Measurements from ENCODE around the gene SNTG2.
A peak's percentile ranks its signal among the peaks of the same experiment; 100 is the strongest.
"Not testable (repeated sequence)": the region's sequence is repeated elsewhere in the genome, so short reads cannot be mapped to it uniquely, and the experiment has no call there.

The SNTG2 gene

DNA sequence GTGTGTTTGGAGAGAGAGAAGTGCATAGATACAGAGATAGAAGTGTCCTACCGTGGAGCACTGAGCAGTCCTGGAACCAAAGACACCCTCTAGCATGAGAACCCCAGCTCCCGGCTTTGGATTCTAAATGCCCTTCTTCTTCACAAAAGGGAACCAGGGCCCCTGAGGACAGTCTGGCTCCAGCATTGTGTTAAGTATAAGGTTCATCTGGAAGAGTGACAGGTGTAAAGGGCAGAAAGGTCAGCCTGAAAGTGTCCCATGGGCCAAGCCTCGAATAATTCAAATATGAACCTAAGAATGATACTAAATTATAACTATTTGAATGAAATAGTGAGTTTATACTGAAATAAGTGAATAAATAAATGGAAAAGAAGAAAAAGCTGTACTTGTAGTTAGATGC, 109.7 kb downstream of the SNTG2 start:
- no peak for DNase-seq

DNA sequence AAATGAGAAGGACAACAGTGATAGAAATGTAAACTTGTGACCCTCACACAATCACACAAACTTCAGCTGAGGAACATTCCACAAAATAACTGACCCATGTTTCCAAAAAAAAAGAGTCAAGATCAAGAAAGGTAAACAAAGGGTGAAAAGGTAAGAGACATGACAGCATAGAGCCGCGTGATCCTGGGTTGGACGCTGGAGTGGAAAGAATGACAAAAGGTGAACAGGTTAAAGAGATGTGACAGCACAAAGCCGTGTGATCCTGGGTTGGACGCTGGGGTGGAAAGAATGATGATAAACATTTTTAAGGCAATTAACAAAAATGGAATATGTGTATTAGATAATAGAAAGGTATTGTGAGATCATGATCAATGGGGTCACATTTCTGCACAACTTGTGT, 110.3 kb downstream of the SNTG2 start:
- no peak for DNase-seq

GRCh38 chr2:1068241-1068640, 117.6 kb downstream of the SNTG2 start:
- no peak for DNase-seq

- DNase-seq = no peak
Measured at GRCh38 chr2:1068822-1069221, 118.2 kb downstream of the SNTG2 start.

- DNase-seq = no peak
Measured at GRCh38 chr2:1069847-1070246, 119.2 kb downstream of the SNTG2 start.

- no peak for DNase-seq
Measured at GRCh38 chr2:1070601-1071000, 120.0 kb downstream of the SNTG2 start.

DNA sequence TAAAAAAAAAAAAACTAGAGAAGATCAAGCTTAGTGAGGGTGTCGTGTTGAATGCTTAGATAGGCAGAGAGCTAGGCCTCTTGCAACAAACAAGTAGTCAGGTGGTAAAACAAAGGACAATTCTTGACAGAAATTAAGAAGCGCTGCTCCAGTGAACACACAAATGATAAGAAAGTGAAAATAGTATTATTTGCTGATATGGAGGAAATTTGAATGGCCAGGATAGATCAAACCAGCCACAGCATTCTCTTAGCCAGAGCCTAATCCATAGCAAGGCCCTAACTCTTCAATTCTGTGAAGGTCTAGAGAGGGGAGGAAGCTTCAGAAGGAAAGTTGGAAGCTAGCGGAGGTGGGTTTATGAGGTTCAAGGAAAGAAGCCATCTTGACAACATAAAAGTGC, 121.0 kb downstream of the SNTG2 start:
- no peak for DNase-seq

GRCh38 chr2:1072250-1072649, 121.6 kb downstream of the SNTG2 start:
- no peak for DNase-seq

DNA sequence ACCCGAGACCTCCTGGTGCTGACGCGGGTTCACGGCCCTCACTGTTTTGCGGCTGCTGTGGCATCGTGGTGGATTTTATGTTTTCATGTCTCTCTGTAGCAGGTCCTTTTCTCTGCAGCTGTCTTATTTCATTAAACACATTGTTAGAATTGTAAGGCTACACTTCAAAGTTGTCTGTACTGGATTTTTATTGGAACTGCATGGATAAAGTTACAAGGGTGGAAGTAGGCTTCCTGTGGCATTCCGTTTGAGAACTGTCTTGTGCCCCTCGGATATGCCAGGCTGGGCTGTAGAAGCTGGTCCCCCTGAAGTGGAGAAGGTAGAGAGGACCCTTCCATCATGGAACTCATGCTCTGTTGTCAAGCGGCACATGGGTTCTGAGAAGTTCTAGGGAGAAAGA, 127.3 kb downstream of the SNTG2 start:
- no peak for DNase-seq

- DNase-seq = no peak
Measured at GRCh38 chr2:1078326-1078725, 127.7 kb downstream of the SNTG2 start.

- DNase-seq = no peak
Measured at GRCh38 chr2:1079873-1080799, 129.5 kb downstream of the SNTG2 start.

- no peak for DNase-seq
Measured at GRCh38 chr2:1081451-1082225, 131.0 kb downstream of the SNTG2 start.

DNA sequence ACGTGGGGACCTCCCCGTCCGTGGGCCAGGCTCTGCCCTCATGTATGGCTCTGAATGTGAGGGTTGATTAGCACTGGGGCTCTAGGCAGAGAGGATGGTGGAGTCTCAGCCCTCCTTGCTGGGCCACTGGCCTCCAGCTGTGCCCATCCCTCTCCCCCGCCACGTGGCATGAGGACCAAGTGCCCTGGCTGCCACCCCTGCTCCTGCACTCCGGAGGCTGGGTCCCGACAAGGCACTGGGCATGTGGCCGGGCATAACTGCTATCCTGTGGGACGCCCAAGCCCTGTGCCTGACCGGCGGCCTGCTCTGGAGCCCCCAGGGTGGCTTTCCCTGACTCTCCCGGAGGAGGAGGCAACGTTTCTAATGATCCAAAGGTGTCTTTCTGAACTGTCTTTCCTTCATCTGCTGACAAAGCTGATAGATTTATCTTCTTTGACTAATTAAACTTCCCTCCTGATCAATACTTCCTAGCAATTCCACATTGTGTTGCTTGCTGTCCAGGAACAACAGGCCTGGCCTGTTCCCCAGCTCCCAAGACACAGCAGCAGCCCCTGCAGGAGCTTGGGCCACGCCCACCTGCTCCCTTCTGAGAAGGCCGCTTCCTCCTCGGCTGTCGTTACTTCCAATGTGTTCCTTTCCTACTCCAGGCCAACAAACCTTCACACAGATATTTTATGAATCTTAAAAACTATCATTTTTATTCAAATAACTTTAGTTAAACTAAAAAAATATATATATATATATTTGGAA, 132.0 kb downstream of the SNTG2 start:
- no peak for DNase-seq

- DNase-seq = peak; percentile 47
Measured at GRCh38 chr2:1088192-1088860, 137.7 kb downstream of the SNTG2 start.

DNA sequence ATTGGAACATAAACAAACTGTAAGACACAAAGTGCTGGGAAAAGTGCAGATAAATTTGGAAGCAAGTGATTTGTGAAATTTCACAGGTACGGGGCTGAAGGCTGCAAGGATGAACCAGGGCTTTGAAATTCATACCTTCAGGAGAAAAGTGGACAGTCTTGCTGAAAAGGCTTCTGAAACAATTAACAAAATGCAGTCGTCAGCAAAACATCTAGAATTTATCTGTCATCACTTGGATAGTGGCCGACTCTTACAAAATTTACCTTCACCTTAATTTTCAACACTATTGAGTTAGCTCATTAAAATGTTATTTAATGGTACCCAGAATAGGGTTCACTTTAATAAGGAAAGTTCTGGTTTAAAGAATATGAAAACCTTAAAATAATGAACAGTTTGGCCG, 138.3 kb downstream of the SNTG2 start:
- DNase-seq = no peak

DNA sequence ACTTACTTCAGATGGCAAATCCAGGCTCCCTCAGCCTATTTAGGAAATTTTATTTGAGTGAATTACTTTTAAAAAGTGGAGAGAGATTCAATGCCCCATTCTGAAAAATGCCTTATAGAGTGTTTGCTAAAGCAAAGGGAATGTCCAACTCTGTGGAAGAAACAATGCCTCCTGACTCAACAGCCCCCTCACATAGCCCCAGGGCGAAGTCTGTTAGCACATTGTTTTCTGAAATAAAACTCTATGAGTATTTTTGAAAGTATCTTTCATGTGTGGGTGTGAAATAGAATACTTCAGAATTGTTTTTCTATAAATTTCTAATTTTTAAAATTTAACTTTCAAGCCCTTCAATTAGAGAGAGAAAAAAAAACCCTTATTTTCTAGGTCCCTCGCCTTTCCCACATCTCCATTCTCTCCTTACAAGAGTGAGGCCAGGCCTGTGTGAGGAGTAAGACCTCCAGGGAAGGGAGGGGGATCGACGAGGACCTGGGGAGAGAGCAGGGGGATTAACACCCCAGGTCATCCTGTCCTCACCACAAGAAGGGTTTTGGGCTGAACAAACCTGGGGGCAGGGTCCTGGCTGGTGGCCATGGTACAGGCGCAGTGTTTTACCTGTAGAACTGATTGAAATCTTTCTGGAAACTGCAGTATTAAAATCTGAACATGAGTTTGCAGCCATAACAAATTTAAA, 141.4 kb downstream of the SNTG2 start:
- DNase-seq = no peak

DNA sequence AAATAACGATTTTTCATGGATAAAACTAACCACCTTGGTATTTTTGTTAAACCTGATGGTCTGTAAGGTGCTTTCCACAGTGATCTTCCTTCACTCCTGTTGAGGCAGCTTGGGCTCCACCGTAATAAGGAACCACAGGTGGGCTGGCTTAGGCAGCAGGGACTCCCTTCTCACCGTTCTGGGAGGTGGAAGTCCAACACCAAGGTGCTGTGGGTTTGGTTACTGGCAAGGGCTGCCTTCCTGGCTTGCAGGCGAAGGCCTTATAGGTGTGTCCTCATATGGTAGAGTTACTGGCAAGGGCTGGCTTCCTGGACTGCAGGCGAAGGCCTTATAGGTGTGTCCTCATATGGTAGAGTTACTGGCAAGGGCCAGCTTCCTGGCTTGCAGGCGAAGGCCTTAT, 143.0 kb downstream of the SNTG2 start:
- DNase-seq = not testable (repeated sequence)

DNA sequence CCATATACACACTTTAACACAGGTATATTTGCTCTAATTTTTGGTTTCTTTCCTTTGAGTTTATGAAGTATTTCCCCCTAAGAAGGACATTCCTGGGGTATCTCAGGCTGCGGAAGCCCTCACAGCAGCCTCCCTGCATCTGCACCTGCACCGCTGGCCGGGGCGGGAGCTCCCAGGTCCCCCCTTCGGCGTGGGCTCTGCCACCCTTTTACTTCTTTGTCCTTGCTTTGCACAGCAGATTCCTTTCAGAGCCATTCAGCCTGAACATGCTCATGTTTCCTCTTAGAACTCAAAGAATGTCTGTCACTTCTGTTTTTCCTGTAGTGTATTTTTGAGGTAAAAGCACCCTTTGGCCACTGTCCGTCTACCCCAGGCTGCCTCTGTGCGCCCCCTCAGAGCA, 146.5 kb downstream of the SNTG2 start:
- DNase-seq = no peak

- no peak for DNase-seq
Measured at GRCh38 chr2:1099418-1099817, 148.8 kb downstream of the SNTG2 start.

DNA sequence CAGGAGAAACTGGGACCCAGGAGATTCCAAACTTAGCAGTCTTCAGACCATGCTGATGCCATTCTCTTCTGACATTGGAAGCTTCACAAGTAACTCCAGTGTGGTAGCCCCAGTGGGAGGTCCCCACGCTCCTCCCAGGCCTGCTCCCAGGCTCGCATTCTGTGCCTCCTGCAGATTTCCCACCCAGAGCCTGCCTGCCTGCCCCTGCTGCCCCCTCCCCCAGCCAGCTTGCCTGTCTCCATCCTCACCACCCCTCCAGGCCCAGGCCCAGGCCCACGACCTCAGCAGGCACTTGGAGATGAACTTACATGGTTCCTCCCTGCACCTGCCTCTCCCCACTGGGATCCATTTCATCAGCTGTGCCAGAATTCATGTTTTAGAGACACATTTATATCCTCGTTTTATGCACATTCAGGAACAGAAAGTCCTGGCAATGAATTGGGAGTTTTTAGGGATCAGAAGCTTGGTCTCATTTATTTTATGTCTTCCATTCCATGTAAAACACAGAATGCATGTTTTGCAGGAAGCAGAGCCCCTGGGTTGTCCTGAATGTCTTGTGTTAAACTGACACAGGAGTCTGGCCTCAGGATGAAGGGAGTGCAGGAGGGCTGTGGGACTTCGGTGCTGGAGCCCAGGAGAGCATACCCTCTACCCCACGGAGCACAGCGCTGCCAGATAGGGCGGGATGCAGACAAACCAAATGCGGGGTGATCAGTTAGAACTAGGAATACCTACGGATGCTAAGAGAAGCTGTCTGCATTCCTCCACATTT, 150.5 kb downstream of the SNTG2 start:
- no peak for DNase-seq

- DNase-seq = no peak
Measured at GRCh38 chr2:1101982-1102590, 151.4 kb downstream of the SNTG2 start.

Measured in NCI-H510A treated with DMSO at 0.1 percent for 48 hours (cell line).